Measurements from ENCODE around the gene RAD51B.
A peak's percentile ranks its signal among the peaks of the same experiment; 100 is the strongest.
"Not testable (repeated sequence)": the region's sequence is repeated elsewhere in the genome, so short reads cannot be mapped to it uniquely, and the experiment has no call there.

Gene RAD51B

GRCh38 chr14:68253878-68254528 lies 434.4 kb downstream of the RAD51B start:
- H3K27me3 ChIP-seq (replicated peaks) = no peaks in the 10 kb centered on the region
- TF ChIP-seq CTCF (IDR thresholded peaks at IDR 0.05; ENCODE audit: low read depth, low read length, missing control alignments) = no peak
- no peak overlapping the region for H3K4me3 ChIP-seq (ENCODE audit: low read depth, low read length)
- no peaks in the 10 kb centered on the region for H3K36me3 ChIP-seq (replicated peaks)
- H3K27ac ChIP-seq = no peak overlapping the region
- in situ Hi-C loops (cut with HindIII; ENCODE audit: low pct_ligation_motif_present, low sequenced_read_pairs) = no loop called here
- DNase-seq = no peak

GRCh38 chr14:68254669-68255527 lies 435.3 kb downstream of the RAD51B start:
- DNase-seq = no peak
- Histone ChIP-seq H3K27me3 (replicated peaks) (no peaks in the 10 kb centered on the region), H3K4me3 (ENCODE audit: low read depth, low read length) (no peak overlapping the region), H3K36me3 (replicated peaks) (no peaks in the 10 kb centered on the region), H3K27ac (no peak overlapping the region)
- TF ChIP-seq CTCF (IDR thresholded peaks at IDR 0.05; ENCODE audit: low read depth, low read length, missing control alignments) = no peak
- in situ Hi-C loops (cut with HindIII; ENCODE audit: low pct_ligation_motif_present, low sequenced_read_pairs) = no loop called here

- Histone ChIP-seq H3K36me3 (replicated peaks) (no peaks in the 10 kb centered on the region), H3K4me3 (ENCODE audit: low read depth, low read length) (no peak overlapping the region), H3K27me3 (replicated peaks) (no peaks in the 10 kb centered on the region), H3K27ac (no peak overlapping the region)
- DNase-seq = peak; percentile 31
- no peak for TF ChIP-seq CTCF (IDR thresholded peaks at IDR 0.05; ENCODE audit: low read depth, low read length, missing control alignments)
- in situ Hi-C loops (cut with HindIII; ENCODE audit: low pct_ligation_motif_present, low sequenced_read_pairs) = no loop called here
These were observed 436.2 kb downstream of the RAD51B start for GRCh38 chr14:68255693-68256178.

- no peak for TF ChIP-seq CTCF (IDR thresholded peaks at IDR 0.05; ENCODE audit: low read depth, low read length, missing control alignments)
- no peak overlapping the region for H3K27ac ChIP-seq
- H3K36me3 ChIP-seq (replicated peaks) = no peaks in the 10 kb centered on the region
- DNase-seq = no peak
- in situ Hi-C loops (cut with HindIII; ENCODE audit: low pct_ligation_motif_present, low sequenced_read_pairs) = no loop called here
- no peak overlapping the region for H3K4me3 ChIP-seq (ENCODE audit: low read depth, low read length)
- no peaks in the 10 kb centered on the region for H3K27me3 ChIP-seq (replicated peaks)
These were observed 438.4 kb downstream of the RAD51B start for GRCh38 chr14:68257969-68258368.

- in situ Hi-C loops (cut with HindIII; ENCODE audit: low pct_ligation_motif_present, low sequenced_read_pairs); H3K36me3 ChIP-seq (replicated peaks); H3K27ac ChIP-seq; H3K4me3 ChIP-seq (ENCODE audit: low read depth, low read length); DNase-seq; H3K27me3 ChIP-seq (replicated peaks): not testable (repeated sequence)
These were observed 439.4 kb downstream of the RAD51B start for GRCh38 chr14:68258995-68259394.

- Histone ChIP-seq H3K4me3 (ENCODE audit: low read depth, low read length) (no peak overlapping the region), H3K27me3 (replicated peaks) (no peaks in the 10 kb centered on the region), H3K36me3 (replicated peaks) (no peaks in the 10 kb centered on the region), H3K27ac (no peak overlapping the region)
- no peak for TF ChIP-seq CTCF (IDR thresholded peaks at IDR 0.05; ENCODE audit: low read depth, low read length, missing control alignments)
- in situ Hi-C loops (cut with HindIII; ENCODE audit: low pct_ligation_motif_present, low sequenced_read_pairs) = no loop called here
- DNase-seq = no peak
These were observed 440.5 kb downstream of the RAD51B start for GRCh38 chr14:68260121-68260520.
